Thyroid gland (tissue), 4 donors: ENCODE measurements around the gene TAF11L2.
"Not testable (repeated sequence)": the region's sequence is repeated elsewhere in the genome, so short reads cannot be mapped to it uniquely, and the experiment has no call there.

Source experiments
- POLR2A ChIP-seq, 2 donors: fragments of 450-650 bp; IDR thresholded peaks; one replicate each; pipeline ENCODE4 v1.6.1; 2017; ENCODE audit warnings: antibody characterized with exemption in 2 of 2, mild to moderate bottlenecking in 2 of 2, moderate library complexity in 1 of 2
- TF ChIP-seq, protein P1 (sequence below), 6 experiments: fragments of 200-600 bp in 3 of 6; fragments of 450-650 bp in 3 of 6; sonication (generic) in 3 of 6; IDR thresholded peaks; one replicate each; pipeline ENCODE4 v1.5.1; 2016 to 2019; ENCODE audit warnings: antibody characterized with exemption in 6 of 6, mild to moderate bottlenecking in 2 of 6, inconsistent platforms in 1 of 6, moderate library complexity in 1 of 6

DNA sequence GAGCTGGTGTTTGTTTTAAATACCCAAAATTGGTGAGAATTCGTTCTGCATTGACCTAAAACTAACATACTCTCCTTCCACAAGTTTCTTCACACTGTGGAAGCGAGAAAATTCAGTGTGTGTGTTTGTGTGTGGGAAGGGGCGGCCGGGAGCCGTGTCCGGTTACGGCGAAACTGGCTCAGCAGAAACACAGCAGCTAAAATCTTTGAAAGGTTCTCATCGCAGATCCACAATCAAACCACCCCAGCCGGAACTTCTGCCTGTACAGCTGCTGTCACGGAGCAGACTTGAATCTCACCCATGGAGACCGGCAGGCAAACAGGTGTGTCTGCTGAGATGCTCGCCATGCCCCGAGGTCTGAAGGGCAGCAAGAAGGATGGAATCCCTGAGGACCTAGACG is 26.9 kb downstream of the TAF11L2 start, which contains the start of gene TAF11L5:
- TF ChIP-seq, protein P1, sequence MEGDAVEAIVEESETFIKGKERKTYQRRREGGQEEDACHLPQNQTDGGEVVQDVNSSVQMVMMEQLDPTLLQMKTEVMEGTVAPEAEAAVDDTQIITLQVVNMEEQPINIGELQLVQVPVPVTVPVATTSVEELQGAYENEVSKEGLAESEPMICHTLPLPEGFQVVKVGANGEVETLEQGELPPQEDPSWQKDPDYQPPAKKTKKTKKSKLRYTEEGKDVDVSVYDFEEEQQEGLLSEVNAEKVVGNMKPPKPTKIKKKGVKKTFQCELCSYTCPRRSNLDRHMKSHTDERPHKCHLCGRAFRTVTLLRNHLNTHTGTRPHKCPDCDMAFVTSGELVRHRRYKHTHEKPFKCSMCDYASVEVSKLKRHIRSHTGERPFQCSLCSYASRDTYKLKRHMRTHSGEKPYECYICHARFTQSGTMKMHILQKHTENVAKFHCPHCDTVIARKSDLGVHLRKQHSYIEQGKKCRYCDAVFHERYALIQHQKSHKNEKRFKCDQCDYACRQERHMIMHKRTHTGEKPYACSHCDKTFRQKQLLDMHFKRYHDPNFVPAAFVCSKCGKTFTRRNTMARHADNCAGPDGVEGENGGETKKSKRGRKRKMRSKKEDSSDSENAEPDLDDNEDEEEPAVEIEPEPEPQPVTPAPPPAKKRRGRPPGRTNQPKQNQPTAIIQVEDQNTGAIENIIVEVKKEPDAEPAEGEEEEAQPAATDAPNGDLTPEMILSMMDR (IDR thresholded peaks at IDR 0.05): not testable (repeated sequence)
- not testable (repeated sequence) for TF ChIP-seq POLR2A (IDR thresholded peaks at IDR 0.05)
